Frontal cortex (tissue), 4 donors: ENCODE results near the gene AGAP1. TPM values are rescaled to one million over a fixed set of nuclear protein-coding genes. Genes with fewer than 3 reads are reported as not detected.

Source experiments
- DNase-seq, 2 donors: peaks; one replicate each; pipeline ENCODE4 v3.0.0; 2012; ENCODE audit warnings: low spot score in 2 of 2
- FAIRE-seq: peaks from 2 replicates; lab custom pipeline; 2012; peaks lifted over from hg19 to GRCh38; lab: Jason Lieb, UNC
- total RNA-seq: library from RNA; depleted of rRNA; stranded (reverse); fragments of >200 nt; gene quantifications from one replicate; pipeline ENCODE4 v1.2.3, GENCODE V29; 2014
- donor health status: control.
- donor health status: control.
- donor health status: control.

Gene AGAP1
- total RNA-seq, 1 donor from 2014 or later: 27.3 TPM

DNA sequence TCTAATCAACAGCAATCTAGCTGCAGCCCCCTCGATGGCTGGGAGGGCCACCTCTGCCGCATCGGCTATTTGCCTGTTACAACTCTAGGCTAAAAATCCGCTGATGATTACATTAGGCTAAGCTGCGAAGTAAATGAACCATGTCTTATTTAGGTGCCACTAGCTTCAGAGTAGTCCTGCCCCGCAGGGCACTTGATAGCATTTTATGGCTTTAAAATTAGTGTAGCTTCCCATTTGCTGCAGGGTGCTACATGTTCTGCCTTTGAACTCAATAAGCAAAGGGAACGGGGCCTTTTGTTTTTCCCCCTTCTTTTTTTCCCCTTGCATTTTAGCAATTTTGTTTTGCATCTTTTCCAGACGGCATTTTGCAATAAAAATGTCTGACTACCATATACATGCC, 404.1 kb downstream of the AGAP1 start:
- no peak for DNase-seq
- no peak for FAIRE-seq

DNA sequence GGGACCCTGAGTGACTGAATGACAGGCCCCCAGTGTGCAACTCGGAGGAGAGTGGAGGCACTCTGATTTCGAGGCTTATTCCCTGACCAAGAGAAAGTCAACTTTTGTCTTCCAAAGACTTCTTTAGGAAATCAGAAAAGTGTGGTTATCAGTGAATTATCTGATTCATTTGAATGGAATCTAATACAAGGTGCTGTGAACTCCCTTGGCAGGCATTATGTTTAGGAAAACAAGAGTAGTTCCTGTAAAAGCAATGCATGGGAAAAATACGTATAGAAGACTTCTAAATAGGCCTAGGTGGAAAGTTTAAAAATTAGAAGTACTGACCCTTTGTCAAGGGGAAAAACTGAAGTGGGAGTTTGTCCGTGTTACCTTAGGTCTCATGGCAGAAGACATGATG, 404.9 kb downstream of the AGAP1 start:
- DNase-seq (no peak), FAIRE-seq (no peak)

DNA sequence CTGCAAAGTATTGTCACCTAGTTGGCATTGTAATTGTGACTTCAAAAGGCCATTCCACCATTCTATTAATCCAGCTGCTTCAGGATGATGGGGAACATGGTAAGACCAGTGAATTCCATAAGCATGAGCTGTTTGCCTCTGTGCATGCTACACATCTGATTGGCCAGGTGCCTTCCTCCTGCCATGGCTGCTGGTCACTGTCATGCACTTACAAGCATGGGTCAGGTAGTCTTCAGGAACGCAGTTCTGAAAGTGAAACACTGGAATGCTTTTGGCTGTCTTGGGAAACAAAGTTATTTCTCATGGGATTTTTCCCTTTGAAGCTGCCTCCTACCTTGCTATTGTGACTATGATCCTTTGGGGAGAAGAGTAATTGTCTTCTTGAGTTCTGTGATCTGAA, 406.8 kb downstream of the AGAP1 start:
- FAIRE-seq: no peak
- DNase-seq: no peak

DNA sequence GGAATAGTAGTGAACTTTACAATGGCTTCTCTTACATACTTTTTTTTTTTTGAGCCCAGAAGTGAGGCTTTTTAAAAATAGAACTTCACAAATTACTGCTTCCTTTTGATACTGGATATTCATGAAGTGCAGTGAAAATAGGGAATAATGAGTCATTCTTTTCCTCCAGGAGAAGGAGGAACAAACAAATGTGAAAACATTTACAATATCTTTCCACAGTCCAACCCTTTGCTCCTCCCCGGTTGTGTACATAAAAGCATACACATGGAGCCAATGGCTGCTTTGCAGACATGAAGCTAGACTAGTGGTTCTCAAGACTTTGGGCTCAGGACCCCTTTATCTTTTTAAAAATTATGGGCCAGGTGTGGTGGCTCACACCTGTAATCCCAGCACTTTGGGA, 407.4 kb downstream of the AGAP1 start:
- FAIRE-seq: no peak

DNA sequence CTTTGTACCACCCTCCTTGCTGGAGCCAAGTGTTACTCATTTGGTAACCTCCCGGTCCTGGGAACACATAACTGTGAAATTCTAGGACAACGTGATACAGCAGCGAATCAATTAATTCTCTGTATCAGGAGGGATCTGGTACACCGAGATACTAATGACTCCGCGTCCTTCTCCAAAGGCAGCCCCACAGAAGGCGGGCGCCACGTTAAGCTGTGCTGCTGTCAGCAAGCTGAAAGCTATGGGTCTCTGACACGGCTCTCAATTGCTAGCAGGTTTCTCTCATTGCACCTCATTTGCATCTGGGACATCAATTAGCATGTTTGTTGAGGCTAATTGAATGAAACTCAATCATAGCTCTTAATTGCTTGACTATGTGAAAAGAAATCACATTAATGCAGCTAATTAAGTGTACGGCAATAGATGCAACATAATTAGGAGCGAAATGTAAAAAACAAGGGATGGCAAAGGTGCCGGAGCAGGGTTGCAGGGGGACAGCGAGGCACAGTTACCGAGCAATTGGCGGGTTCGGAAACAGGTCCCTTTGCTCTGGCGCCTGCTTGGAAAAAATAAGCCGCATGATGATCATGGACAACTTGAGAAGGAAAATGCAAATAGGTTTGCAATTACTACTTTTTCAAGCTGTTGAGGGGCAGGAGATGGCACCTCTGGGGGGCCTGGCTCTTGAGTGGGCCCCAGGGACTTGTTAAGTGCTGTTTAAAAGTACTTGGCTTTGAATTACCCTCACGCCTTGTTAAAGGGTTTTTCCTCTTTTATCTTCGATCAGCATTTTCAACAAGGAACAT, 410.1 kb downstream of the AGAP1 start:
- FAIRE-seq: no peak
- no peak for DNase-seq

More for the DNA sequence above, 407.4 kb downstream of the AGAP1 start:
- no peak for DNase-seq

DNA sequence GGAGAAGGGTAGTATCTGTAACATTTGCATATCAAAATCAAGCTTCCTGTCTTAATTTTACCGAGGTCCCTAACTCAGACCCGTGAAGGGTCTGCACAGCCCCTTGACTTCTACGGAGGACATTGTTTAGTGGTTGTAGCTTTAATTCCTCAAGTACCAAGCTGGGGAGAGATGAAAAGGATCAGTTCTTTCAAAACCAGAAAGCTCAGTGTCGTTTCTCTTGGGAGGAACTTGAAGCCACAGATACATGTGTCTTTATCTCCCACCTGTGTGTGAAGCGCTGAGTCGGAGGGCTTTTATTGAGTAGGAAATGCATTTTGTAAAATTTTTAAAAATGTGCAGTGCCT, 410.7 kb downstream of the AGAP1 start:
- FAIRE-seq (no peak), DNase-seq (no peak)

DNA sequence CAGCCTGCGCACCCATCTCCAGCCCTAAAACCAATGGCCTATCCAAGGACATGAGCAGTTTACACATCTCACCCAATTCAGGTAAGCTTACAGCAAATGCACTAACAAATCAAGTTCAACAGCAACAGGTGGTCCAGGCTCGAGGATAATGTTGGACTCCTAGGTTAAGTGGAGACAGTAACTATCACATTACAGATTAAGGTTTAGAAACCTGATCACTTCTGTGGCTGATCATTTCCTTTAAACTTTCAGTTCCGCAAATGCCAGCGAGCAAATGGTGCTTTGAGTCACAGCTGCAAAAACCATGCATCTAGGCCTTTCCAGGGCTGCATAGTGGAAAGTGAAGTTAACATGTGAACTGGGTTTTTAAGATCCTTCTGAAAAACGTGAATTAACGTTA, 415.0 kb downstream of the AGAP1 start:
- FAIRE-seq (no peak), DNase-seq (no peak)

DNA sequence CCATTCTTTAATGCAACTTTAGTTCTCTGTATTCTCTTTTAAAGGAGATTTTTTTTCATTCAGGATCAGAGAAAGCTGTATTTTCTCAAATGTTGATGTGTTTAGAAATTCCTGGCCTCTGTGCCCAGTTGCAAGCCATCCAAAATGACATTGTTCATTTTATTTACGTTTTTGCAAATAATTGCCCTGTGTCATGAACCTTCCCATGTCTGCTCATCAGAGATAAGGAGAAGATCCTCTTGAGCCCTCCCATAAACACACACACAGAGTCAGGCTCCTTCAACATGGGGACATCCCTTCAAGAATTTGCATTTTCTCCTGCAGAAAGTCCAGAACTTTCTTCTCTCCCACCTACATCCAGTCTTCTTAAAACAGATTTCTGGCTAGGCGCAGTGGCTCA, 415.5 kb downstream of the AGAP1 start:
- DNase-seq: no peak
- no peak for FAIRE-seq

DNA sequence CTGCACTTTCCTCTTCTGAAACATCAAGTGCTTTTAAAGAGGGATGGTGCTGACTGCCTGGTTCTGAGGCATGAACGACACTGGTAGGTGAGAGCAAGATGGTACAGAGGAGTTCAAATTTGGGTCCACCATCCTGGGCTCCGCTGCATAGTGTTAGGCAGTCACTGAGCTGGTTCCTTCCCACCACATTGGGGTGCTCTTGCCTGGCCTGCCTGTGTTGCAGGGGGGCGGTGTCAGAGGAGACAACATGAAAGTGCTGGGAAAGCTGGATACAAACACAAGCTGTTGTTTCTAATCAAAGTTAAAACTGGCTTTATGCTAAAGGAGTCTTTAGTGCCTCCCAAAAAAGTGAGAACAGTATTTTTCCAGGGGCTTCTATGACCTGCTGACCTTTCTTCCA, 416.2 kb downstream of the AGAP1 start:
- FAIRE-seq (no peak), DNase-seq (no peak)

DNA sequence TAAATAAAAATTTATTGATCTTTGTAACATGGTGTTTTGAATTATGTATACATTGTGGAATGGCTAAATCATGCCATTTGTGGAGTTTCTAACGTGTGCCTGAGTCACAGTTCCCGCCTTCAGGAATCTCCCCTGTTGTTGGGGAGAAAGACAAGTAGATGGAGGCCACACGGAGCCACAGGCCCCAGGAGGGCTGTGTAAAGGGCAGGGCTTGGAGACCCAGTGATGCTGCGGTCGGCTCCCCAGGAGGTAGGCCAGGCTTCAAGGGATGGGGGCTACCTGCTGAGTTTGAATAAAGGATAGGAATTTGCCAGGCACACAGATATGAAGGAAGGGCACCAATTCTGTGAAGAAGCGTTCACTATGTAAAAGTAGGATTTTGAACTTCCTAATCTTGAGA, 417.3 kb downstream of the AGAP1 start:
- FAIRE-seq: no peak

DNA sequence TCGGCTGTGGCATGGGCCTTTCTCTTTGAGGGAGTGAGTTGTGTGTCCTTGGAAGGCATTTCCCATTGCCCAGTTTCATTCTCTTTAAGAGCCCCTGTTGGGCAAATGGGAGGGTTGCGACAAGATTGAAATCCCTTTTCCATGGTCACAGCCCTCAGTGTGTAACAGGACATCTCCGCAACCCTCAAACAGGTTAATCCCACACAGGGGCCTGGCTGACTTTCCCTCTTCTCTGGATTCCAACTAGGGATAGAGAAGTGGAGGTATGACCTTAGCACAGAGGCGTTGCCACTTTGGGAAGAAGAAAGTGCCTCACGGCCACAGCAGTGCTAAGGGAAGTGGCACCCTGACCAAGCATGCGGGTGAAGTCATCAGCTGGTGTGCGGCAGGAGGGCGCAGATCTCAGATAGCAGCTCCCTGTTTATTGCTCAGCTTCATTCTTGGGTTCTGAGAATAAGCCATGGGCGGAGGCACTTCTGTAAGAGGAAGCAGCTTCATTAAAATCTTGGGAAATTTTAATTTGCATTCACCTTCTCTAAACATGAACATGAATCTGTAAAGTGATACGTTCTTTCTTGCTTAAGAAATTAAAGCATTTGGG, 417.9 kb downstream of the AGAP1 start:
- no peak for DNase-seq

More for the DNA sequence above, 417.3 kb downstream of the AGAP1 start:
- DNase-seq: no peak

DNA sequence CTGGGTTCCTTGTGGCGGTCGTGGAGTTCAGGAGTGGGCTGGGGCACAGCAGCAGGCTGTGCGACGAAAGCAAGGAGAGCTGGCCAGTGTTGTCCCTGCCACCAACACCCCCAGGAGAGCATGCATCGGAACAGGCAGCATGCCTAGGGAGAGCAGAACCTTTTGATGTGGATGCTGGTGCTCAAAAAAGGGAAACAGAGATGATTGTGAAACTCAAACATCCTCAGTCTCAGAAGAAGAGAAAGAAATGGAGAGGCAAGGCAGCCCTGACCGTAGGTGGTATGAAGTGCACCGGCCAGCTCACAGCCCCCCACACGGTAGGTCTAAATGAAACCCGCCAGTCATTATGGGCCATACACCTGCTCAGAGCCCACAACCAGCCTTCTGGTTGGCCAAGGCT, 420.9 kb downstream of the AGAP1 start:
- DNase-seq: no peak
- FAIRE-seq: no peak

More for the DNA sequence above, 417.9 kb downstream of the AGAP1 start:
- no peak for FAIRE-seq

DNA sequence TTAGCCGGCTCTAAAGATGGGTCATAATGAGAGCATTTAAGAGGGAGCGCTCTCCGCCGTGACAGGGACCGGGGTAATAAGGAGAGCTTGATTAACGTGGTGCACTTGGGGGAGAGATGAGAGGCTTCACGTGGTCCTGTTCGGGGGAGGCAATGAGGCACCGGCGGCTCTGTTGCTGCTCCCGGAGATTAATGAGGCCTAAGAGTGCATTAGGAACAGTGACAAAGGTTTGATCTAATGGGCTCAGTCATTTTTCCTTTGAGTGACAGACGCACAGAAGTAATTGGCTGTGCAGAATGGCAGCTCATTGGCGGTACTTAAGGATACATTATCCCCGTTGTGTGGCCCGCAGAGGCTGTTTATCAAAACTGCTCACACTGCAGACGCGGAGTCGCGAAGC, 423.7 kb downstream of the AGAP1 start:
- no peak for FAIRE-seq
- DNase-seq: no peak

DNA sequence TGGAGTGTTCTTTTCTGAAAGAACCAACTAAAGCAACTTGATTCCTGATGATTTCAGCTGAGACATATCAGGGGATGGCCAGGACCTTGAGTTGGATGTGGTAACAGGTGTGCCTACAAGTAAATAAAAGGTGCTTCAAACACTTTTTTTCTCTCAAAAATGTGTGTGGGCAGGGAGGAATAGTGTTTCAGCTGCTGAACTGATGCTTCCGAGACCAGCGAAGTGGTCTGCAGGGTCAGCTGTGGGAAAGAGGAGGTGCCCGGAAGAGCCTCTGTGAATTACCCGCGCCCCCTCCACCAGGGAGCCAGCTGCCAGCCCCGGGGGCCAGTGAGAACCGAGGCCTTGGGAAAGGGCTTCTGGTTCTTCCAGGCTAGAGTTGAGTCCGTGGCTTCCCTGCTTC, 425.0 kb downstream of the AGAP1 start:
- no peak for DNase-seq
- no peak for FAIRE-seq

DNA sequence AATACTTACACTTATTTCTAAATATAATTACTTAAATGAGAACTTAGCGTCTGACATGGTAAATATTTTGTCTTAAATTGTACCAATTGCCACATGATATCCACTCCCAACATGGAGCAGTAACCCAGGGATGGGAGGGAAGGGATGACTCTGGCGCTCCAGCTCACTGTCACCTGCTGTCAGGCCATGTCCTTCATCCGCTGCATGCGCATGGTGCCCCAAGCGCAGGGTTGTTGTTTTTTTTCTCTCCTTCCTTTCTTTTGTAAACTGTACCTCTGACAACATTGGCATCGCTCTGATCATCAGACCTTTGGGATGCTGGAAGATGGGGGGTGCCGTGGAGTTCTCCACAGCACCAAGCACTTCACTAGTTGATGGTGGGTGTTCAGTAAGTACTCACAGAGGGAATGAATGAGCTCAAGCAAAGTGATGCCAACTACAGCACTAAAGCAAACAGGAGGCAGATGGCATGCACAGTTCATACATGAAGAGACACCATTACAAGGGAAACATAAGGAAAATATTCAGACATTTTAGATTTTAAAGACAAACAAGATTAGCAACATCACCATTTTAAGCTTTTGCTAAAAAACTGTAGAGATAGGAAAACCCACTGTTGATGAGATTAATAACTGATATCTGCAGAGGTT, 426.5 kb downstream of the AGAP1 start:
- no peak for FAIRE-seq

DNA sequence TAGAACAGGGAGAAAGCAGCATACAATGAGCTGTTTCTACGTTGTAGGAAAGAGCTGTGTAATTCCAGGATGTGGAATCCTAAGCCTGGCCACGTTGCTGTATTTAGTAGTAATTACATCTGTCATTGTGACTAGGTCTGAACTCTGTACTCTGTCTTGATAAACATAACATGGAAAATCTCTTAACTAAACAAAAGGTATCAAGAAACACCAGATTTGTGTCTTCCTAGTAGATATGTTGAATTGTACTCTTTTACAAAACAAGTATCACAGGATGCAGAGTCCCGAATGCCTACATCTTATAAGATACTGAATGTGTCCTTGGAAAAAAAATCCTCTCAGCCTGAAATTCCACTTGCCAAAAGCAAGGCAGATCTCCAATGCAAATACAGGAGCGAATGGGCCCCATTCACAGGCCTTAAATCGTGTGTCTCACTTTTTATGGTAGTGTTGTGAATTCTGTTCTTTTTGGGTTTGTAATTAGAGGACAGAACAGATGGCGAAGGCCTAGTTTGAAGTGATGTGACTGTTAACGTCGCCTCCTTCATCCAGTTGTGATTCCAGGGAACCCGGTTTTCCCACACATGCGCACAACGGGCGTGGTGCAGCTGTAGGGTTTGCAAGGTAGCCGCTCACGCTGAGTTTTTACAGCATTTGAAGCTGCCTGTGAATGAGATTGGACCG, 427.8 kb downstream of the AGAP1 start:
- DNase-seq (no peak), FAIRE-seq (no peak)

More for the DNA sequence above, 426.5 kb downstream of the AGAP1 start:
- no peak for DNase-seq

DNA sequence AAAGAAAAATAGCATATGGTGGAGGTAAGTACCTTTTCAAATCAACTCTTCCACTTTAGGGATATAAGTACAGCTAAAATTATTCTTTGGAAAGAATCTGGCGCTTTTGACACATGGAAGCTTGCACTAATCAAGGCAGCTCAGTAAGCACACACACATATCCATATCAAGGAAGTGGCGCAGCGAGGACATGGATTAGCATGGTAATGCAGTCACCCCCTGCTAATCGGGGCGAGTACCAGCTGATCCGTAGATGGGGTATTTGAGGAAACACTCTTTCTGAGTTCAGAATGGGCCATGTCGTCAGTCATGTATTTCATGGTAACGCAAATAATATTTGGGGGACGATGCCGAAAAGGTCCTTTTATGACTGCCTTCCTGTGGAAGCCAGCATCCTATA, 429.0 kb downstream of the AGAP1 start:
- DNase-seq (no peak), FAIRE-seq (no peak)

DNA sequence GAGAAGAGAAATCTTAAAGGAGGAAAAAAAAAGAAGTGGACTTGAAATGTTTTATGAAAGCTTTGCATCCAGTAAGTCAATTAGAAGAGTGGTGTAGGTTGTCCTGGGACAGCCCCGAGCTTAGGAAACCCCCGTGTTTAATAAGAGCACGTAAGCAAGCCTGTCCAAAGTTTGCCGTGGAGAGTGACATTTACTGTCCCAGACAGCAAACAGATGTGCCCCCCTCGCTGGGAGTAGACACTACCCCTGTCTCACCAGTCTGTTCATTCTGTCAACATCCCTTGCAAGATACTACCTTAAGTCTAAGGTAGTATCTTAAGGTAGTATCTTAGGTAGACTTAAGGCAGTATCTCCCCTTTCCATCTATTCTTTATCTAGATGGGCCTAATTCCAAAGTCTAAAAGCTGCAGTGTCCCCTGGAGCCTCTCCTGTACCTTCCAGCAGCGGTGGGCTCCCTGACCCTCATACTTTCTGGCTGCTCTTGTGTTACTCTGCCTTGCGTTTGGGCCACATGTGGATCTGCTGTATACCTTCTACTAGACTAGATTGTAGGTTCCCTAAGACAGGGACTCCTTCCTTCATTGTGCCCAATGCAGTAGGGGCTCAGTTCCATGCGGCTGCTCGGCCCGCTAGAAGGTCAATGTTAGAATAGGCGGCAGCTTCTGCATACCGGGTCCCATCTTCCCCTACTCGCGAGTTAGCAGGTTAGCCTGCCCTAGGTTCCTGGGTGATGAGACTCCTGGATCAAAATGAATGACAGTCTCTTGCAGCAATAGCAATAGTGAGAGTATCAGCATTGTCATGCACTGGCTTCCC, 430.2 kb downstream of the AGAP1 start:
- DNase-seq (no peak), FAIRE-seq (no peak)

DNA sequence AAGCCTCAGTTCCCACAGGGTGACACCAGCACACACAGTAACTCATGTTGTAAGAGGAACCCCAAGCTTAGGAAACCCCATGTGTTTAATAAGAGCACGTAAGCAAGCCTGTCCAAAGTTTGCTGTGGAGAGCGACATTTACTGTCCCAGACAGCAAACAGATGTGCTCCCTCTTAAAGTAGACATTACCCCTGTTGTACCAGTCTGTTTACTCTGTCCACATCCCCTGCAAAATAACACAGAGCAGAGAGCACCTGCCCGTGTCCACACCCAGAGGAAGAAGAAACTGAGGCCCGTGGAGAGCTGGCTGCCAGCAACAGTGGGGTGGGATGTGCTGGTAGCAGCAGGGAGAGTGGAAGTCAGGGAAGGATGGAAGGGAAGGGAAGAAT, 430.8 kb downstream of the AGAP1 start:
- FAIRE-seq: no peak
- DNase-seq: no peak
